SU-DHL-6 (cell line): ENCODE results near the gene CERS1.
"Not testable (repeated sequence)": the region's sequence is repeated elsewhere in the genome, so short reads cannot be mapped to it uniquely, and the experiment has no call there.

Experiments used
- CTCF ChIP-seq: fragments of 200-600 bp; sonication (generic); IDR thresholded peaks from one replicate; pipeline ENCODE4 v1.5.1; 2017; ENCODE audit warnings: antibody characterized with exemption, mild to moderate bottlenecking, low read length, moderate library complexity; ENCODE audit not compliant: insufficient read depth, poor library complexity, severe bottlenecking
- EZH2phosphoT487 ChIP-seq: fragments of 200-600 bp; sonication (generic), shearing (Covaris generic); conservative IDR thresholded peaks from 2 replicates; pipeline ENCODE4 v1.6.1; 2018; ENCODE audit warnings: mild to moderate bottlenecking, antibody characterized with exemption, low read length, moderate library complexity, mixed read lengths

GRCh38 chr19:18902519-18902918 is 6.6 kb upstream of the CERS1 start:
- TF ChIP-seq CTCF, EZH2phosphoT487: not testable (repeated sequence)
